ENCODE data around the gene SLC22A15. TPM values are rescaled to one million over a fixed set of nuclear protein-coding genes. Genes with fewer than 3 reads are reported as not detected.
"Not testable (repeated sequence)": the region's sequence is repeated elsewhere in the genome, so short reads cannot be mapped to it uniquely, and the experiment has no call there.

The SLC22A15 gene
- total and polyA plus RNA-seq, 12 donors: 0.97 to 13.1 (median 7.7) TPM

GRCh38 chr1:115988953-115989352 lies 12.6 kb downstream of the SLC22A15 start:
- no peak for TF ChIP-seq CTCF (IDR thresholded peaks at IDR 0.05)
- Histone ChIP-seq H3K4me1 (no peaks in the 10 kb centered on the region), H3K9me3 (no peaks in the 10 kb centered on the region), H3K27ac (no peak overlapping the region), H3K4me3 (no peak overlapping the region), H3K27me3 (no peaks in the 10 kb centered on the region), H3K36me3 (peaks cover 0 to 16% (median 0%) of the 10 kb centered on the region in 9 donors)
- DNase-seq (no peak), ATAC-seq (no peak)
- intact Hi-C loops (cut with DNase I): no loop called here
- WGBS, 2 donors: 89 to 98% methylated on average over 1 of the region's 1 CpG

- intact Hi-C loops (cut with DNase I): no loop called here
- TF ChIP-seq CTCF (IDR thresholded peaks at IDR 0.05): no peak
Observed at GRCh38 chr1:115989699-115990098, 13.4 kb downstream of the SLC22A15 start.

GRCh38 chr1:115991909-115992308 lies 15.6 kb downstream of the SLC22A15 start:
- TF ChIP-seq CTCF (IDR thresholded peaks at IDR 0.05): no peak
- Histone ChIP-seq H3K4me1 (no peaks in the 10 kb centered on the region), H3K4me3 (no peak overlapping the region), H3K36me3 (peaks cover 0 to 36% (median 2%) of the 10 kb centered on the region in 9 donors), H3K27me3 (no peaks in the 10 kb centered on the region), H3K9me3 (peaks cover 0 to 12% (median 3%) of the 10 kb centered on the region in 11 donors), H3K27ac (no peak overlapping the region)
- DNase-seq (no peak), ATAC-seq (no peak)
- 90 to 92% methylated on average over 8 of the region's 8 CpGs for WGBS, 2 donors
- intact Hi-C loops (cut with DNase I): no loop called here

More at GRCh38 chr1:115989699-115990098, 13.4 kb downstream of the SLC22A15 start:
- ATAC-seq (no peak), DNase-seq (no peak)
- Histone ChIP-seq H3K9me3 (no peaks in the 10 kb centered on the region), H3K4me3 (no peak overlapping the region), H3K36me3 (peaks cover 0 to 19% (median 0%) of the 10 kb centered on the region in 9 donors), H3K27me3 (no peaks in the 10 kb centered on the region), H3K27ac (no peak overlapping the region), H3K4me1 (no peaks in the 10 kb centered on the region)
- 92 to 95% methylated on average over 3 of the region's 3 CpGs for WGBS, 2 donors

GRCh38 chr1:115997921-115998320 lies 21.6 kb downstream of the SLC22A15 start:
- intact Hi-C loops (cut with DNase I); H3K4me3 ChIP-seq; H3K27ac ChIP-seq; H3K27me3 ChIP-seq; ATAC-seq; DNase-seq: not testable (repeated sequence)
- WGBS, 2 donors: 88 to 89% methylated on average over 1 of the region's 1 CpG
- Histone ChIP-seq H3K36me3 (peaks cover 0 to 64% (median 5%) of the 10 kb centered on the region in 9 donors), H3K4me1 (peaks cover 0 to 16% (median 9%) of the 10 kb centered on the region in 9 donors), H3K9me3 (peaks cover 0 to 52% (median 26%) of the 10 kb centered on the region in 11 donors)

GRCh38 chr1:116001739-116002487 lies 25.6 kb downstream of the SLC22A15 start:
- TF ChIP-seq CTCF (IDR thresholded peaks at IDR 0.05): no peak
- no peak overlapping the region for H3K4me3 ChIP-seq
- H3K27ac ChIP-seq: peak overlapping the region in 2 of 10 donors; percentile 7 to 37
- WGBS, 2 donors: 67 to 72% methylated on average over 3 of the region's 3 CpGs
- DNase-seq (no peak), ATAC-seq (peak in 6 of 8 donors; percentile 43 to 82 (median 67))
- H3K4me1 ChIP-seq: peaks cover 0 to 43% (median 12%) of the 10 kb centered on the region in 9 donors
- no peaks in the 10 kb centered on the region for H3K27me3 ChIP-seq
- intact Hi-C loops (cut with DNase I): no loop called here
- peaks cover 0 to 40% (median 22%) of the 10 kb centered on the region in 11 donors for H3K9me3 ChIP-seq
- peaks cover 0 to 36% (median 0%) of the 10 kb centered on the region in 9 donors for H3K36me3 ChIP-seq
